HK-2 (cell line): Measurements from ENCODE around the gene ZGLP1.
"Not testable (repeated sequence)": the region's sequence is repeated elsewhere in the genome, so short reads cannot be mapped to it uniquely, and the experiment has no call there.

Experiments used
- DNase-seq: peaks from one replicate; pipeline ENCODE4 v3.0.0-alpha.2; 2018; ENCODE audit not compliant: unreplicated experiment

ZGLP1 gene

DNA sequence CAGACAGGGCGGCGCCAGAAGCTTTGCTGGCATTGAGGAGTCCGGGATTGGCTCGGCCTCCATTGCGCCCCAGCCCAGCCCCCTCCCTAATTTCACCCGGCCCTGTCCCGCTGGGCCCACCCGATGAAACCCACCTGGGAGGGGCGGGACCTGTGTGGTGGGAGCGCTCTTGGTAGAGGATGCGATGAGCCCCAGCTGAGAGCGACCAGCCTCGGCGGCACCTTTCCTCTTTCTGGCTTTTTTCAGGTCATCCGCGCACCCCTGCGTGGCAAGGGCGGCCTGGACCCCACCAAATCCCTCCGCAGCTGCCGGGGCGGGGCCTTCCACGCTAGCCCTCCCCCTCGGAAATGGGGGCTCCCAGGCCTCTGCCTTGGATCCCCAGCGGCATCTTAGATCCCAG lies at the start of gene ZGLP1:
Gene ZGLP1, minus strand, starts transcription at position 393 of the 400 bp plus-strand sequence.
- DNase-seq = no peak

DNA sequence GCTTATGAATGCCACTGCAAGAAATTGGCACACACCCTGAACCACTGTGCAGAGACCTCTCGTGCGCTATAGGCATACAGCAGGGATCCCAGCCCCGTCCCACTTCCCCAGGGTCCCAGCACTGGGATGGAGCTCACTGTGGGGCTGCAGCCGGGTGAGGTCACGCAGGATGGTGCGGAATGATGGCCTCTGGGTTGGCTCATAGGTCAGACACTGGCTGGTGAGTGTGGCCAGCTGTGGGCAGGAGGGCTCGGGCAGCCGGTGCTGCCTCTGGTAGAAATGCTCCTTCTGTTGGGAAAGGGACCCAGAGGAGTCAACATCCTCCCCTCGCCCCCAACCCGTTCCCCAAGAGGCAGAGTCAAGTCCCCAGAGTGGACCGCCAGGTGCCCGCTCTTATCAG lies 46.8 kb upstream of the ZGLP1 start:
- DNase-seq = no peak

DNA sequence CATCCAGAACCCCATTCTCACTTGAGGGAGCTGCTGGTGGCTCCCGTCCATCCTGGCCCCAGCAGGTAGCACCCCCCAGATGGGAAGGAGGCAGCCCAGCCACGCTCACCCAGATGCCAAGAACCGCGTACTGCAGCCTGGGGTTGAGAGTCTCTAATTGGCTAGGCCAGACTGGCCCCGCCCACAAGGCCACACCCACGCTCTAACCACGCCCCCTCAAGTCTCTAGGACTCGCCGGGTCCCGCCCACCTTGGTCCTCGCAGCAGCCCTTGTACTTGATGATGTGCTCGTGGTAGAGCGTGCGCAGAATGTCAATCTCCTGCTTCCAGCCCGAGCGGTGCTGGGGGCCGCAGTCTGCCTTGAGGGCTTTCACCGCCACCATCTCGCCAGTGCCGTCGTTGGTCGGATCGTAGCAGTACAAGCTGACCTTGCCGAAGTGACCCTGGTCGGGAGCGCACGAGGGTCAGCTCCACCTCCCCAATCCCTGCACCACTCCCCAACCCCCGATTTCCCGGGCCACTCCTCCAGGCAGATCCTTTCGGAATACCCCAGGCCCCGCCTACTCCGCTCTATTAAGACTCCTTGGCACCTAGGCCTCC lies 44.3 kb upstream of the ZGLP1 start:
- DNase-seq = no peak

DNA sequence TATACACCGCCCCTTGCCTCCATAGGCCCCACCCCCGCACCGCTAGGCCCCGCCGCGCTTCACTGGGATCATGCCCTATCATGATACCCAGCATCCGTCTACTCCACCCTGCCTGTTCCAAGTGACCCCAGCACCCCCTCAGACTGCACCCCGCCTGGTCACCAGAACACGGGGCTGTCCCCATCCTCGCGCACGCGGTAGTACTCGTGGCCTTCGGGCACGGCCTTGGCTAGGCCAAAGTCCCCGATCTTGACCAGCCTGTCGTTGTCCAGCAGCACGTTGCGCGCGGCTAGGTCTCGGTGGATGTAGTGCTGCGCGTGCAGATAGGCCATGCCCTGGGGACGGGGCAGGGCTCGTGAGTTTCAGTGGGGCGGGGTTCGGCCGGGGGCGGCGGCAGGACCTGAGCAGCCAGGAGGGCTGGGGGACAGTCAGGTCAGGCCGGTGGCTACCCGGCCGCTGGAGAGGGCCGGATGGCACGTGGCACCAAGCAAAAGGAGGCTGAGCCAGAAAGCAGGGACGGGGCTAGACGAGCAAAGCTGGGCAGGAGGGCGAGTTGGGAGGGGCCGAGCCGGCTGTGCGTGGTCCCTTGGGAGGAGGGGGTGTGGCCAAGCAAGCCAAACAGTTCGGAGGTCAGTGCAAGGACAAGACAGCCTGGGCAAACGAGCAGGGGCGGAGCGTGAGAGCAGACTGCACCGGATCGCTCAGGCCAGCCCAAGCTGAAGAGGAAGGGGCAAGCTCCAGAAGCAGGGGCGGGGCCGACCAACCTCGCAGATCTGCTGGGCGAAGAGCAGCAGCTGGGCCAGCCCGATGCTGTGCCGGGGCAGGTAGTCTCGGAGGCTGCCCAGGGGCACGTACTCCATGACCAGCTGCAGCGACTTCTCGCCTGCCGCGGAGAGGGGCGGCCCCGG lies 43.4 kb upstream of the ZGLP1 start:
- no peak for DNase-seq

DNA sequence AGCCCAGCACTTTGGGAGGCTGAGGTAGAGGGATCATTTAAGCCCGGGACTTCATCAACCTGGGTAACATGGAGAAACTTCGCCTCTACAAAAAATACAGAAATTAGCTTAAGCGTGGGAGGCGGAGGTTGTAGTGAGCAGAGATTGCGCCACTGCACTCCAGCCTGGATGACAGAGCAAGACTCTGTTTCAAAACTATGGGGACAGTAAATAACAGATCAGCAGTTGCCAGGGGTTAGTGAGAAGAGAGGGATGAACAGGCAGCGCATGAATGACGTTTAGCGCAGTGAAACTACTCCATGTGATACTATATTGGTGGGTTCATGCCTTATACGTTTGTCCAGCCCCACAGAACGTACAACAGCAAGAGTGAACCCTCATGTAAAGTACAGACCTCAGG lies 36.9 kb upstream of the ZGLP1 start:
- DNase-seq = no peak

DNA sequence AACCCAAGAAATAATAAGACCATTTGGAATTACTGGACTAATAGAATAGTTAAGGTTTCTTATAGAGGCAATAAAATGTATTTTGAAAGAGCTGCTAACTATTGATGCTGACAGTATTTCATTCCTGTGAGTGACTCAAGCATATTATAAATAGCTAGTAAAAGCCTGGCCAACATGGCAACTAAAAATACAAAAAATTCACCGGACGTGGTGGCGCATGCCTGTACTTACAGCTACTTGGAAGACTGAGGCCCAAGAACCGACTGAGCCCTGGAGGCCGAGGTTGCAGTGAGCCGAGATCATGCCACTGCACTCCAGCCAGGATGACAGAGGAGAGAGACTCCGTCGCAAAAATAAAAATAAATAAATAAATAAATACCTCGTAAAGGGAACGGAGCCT lies 35.2 kb upstream of the ZGLP1 start:
- DNase-seq = no peak

DNA sequence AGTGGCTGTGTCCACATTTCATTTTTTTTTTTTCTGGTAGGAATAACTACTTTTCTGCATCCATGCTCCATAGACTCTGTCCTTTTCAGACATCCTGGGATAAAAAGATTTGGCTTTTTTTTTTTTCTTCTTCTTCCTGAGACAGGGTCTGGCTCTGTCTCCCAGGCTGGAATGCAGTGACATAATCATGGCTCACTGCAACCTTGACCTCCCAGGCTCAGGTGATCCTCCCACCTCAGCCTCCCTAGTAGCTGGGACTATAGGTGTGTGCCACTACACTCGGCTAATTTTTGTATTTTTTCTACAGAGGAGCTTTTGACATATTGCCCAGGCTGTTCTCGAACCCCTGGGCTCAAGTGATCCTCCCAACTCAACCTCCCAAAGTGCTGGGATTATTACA lies 33.9 kb upstream of the ZGLP1 start:
- no peak for DNase-seq

DNA sequence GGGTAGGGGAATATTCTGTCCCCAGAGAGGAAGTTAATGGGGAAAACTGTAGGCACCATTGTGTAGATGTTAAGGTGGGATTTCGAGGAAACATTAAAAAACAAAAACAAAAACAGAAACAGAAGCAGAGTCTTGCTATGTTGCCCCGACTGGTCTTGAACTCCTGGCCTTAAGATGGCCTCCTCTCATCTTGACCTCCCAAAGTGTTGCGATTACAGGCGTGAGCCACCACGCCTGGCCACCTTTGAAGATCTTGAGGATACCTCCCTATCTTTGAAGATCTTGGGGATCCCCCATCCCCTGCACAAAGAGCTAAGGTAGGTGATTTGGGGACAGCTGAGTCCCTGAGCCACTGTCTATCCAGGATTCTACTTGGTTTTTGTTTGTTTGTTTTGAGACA lies 30.4 kb upstream of the ZGLP1 start:
- no peak for DNase-seq

DNA sequence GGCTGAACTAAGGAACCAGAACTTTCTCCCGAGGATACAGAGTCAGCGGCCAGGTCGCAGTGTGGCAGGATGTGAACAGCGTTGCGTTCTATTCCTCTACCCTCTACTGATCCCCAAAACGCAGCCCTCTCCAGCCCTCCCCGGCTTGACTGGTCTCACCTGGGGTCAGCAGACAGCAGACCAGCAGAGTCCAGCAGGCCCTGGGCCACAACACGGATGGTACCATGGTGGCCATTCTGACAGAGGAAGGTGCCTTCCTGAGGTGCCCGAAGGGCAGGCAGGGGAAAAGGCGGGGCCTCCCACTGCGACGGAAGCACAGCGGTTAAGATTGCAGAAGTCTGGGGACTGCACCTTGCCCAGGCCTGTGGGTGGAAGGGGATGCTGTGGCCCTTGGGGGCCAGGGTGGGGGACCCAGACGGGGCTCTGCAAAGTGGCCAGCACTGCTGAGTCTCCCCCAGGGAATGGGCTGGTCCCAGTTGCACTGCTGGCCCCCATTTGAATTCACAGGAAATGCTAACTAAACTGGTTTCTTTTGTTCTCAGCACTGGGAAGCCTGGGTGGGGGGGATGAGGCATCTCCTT lies 29.9 kb upstream of the ZGLP1 start, which contains the start of gene ICAM3:
Gene ICAM3, minus strand, starts transcription at position 245 of the 581 bp plus-strand sequence. Its CDS starts 10 bp downstream, at position 235.
- no peak for DNase-seq

DNA sequence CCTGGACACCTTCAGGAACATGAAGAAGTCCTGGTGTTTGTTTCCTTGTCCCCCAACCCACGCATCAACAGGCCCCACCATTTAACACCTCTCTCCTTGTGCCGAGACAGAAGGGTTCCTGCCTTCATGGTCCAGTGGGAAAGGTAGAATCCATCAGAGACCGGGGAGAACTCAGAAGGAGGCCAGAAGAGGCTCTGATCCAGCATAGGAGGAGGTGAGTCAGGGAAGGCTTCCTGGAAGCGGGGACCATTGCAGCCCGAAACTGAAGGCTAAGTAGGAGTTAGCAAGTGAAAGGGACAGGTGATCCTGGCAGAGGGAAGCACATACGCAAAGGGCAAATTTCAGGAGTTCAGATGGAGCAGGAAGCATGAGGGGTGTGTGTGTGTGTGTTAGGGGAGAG lies 29.3 kb upstream of the ZGLP1 start:
- DNase-seq = no peak

DNA sequence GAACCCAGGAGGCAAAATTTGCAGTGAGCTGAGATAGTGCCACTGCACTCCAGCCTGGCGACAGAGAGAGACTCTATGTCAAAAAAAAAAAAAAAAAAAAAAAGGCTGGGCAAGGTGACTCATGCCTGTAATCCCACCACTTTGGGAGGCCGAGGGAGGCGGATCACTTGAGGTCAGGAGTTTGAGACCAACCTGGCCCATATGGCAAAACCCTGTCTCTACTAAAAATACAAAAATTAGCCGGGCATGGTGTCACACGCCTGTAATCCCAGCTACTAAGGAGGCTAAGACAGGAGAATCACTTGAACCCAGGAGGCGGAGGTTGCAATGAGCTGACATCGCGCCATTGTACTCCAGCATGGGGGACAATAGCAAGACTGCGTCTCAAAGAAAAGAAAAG lies 27.1 kb upstream of the ZGLP1 start:
- DNase-seq = not testable (repeated sequence)

DNA sequence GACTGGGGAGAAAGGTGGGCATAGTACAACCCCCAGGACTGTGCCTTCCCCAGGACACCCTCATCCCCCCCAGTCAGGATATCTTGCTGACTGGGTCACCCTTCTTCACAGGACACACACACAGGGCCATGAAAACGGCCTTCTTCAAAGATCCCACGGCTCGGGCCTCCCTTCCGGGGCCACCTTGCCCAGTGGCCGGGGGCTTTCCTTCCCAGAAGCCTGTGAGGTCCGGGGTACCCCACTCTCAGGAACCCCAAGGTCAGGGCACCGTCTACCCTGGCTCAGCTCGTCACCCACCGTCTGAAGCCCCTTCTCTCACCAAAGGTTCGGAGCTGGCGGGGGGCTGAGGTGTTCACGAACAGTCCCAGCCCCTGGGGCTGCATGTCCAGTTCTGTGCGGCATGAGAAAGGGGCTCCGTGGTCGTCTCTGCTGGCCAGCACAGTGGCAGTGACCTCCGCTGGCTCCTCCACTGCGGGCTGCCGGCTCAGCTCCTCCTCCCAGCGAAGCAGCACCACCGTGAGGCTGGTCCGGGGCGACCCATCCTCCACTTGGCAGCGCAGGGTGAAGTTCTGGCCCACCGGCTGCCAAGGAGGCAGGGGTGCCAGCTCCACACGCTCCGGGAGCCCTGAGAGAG lies 25.9 kb upstream of the ZGLP1 start:
- DNase-seq = no peak

DNA sequence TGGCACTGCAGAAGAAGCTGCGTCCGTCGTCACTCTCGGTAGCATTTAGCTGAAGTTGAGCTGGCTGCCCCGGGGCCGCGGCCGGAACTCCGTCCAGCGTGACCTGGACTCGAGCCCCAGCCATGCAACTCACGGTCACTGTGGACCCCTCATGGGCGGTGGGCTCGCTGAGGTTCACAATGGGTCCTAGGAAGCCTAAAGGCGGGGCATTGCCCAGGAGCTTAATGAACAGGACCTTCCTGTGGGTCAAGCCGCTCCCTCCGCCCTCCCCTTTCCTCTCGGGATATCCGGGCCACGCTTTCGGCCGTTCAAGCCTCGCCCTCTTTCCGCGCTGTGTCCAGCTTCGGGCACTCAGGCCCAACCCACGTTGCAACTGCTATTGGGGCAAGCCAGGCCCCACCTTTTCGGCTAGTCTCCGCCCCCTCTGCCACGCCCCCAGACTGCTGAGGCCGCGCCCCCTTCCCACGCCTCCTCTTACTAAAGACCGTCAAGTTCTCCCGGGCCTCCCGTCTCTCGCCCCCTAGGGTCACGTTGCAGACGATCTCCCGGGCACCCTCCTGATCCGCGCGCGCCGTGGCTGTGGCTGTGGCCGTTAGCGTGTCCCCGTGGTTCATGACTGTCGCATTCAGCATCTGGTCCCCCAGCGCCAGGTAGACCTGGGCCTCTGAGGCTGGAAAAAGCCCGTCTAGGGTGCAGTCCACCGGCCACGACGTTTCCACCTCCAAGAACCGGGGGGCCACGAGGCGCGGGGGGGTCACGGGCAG lies 25.2 kb upstream of the ZGLP1 start:
- peak; percentile 96 for DNase-seq

DNA sequence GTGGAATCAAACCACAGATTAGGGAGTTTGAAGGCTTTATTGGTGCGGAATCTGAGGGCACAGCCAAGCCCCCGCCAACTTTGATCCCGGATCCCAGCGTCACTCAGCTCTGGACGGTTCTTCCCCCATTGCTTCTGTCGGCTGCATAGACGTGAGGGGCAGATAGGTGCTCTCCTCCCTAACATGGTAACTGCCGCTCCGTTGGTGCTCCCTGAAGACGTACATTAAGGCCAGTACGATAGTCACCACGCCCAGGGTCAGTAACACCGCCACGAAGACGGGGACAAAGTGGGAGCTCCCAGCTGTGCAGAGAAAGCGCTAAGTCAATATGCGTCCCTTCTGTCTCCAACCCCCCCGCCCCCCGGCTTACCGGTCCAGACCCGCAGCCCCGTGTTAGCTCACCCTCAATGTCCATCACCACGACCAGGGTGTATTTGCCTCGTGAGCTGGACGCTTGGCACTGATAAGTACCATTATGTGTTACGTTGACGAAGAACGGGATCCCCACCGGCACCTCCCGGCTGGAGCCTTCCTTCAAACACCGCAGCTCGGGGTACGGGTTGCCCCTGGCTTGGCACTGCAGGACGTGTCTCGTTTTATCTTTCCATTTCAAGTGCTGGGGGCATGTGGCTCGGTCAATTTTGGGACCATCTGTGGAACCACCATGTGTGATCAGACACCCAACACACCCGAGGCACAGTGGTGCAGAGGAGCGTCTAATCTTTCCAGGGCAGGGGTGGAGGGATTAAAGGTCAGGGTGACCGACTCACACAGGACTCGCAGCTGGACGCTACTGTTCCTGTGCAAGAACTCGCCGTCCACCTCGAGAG lies 24.4 kb upstream of the ZGLP1 start:
- DNase-seq = no peak

DNA sequence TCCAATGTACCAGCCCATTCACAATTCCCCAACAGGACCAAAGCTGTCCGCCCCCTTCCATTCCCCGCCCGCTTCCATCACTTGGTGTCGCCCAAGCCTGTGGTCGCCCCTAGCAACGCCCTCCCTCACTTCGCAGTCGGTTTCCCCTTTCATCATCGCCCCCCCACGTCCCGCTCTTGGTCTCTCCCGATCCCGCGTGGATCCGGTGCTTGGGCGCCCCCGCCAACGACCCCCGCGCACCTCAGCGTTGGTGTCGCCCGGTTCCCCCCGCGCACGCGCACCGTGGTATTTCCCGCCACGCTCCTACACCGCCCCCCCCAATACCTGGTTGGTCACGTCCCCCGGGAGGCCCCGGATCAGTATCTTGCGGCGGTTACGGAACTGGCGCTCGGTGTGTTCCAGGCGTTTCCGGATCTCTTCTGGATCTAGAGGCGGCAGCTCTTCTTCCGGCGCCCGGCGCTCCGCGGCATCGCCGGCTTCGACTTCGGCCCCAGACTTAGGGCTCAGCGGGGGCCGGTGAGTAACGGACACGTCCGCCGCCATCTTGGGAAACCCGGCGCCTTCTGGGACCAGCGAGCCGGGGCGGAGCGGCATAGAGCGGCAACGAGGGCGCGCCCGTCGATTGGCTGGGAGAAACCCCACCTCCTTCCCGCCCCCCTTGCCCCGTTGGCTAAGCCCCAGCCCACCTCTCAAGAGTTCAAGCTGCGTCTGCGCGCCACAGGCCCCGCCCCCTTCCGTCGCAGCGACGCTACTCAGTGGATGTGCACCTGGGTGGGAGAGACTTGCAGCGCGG lies 23.5 kb upstream of the ZGLP1 start, which contains the start of gene RAVER1:
Gene RAVER1, minus strand, starts transcription at position 565 of the 793 bp plus-strand sequence. Its CDS starts 22 bp downstream, at position 543.
- DNase-seq = peak; percentile 97

DNA sequence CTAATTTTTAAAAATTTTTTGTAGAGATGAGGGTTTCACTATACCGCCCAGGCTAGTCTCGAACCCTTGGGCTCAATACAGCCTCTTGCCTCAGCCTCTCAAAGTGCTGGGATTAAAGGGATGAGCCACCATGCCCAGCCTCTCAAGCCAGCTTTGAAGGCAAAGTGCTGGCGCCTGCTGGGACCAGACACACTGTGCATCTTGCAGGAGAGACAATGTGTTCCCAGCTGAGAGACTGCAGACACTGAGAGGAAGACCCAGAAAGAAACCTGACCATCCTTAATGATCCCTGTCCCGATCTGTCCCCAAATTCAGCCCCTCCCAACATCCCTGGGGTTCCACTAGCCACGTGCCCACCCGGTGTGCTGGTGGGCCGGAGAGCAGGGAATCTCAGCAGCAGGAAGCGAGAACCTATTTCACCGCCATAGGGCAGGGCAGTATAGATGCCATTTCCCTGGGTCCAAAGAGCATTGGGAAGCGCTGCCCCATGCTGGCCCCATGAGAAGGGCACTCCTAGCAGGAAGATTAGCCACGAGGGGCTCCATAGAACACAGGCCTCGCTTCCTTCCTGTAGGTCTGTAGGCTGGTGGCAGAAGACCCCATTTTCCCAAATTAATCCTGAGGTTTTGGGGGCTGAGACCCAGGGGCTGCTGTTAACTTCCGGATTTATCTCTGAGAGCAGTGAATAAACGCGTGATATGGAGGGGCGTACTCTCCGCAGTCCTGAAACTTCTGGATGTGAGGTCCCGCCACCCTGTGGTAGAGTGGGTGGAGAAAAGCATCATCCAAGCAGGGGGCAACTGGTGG lies 22.7 kb upstream of the ZGLP1 start:
- no peak for DNase-seq

DNA sequence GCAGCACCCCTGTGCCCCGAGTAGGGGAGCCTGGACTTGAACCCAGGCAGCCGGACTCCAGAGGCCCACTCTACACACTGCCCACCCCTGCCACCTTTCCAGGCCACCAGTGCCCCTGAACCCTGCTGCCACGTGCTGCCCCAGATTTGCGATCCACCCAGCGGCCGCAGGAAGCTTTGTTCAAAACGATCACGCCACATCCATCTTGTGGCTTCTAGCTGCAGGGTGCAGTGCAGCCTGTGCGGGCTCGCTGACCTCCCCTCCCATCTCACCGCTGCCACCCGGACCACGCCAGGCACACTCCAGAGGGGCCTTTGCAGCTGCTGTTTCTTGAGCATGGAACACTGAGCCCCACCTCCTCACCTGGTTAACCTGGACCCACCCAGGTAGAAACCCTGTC lies 19.9 kb upstream of the ZGLP1 start:
- no peak for DNase-seq

DNA sequence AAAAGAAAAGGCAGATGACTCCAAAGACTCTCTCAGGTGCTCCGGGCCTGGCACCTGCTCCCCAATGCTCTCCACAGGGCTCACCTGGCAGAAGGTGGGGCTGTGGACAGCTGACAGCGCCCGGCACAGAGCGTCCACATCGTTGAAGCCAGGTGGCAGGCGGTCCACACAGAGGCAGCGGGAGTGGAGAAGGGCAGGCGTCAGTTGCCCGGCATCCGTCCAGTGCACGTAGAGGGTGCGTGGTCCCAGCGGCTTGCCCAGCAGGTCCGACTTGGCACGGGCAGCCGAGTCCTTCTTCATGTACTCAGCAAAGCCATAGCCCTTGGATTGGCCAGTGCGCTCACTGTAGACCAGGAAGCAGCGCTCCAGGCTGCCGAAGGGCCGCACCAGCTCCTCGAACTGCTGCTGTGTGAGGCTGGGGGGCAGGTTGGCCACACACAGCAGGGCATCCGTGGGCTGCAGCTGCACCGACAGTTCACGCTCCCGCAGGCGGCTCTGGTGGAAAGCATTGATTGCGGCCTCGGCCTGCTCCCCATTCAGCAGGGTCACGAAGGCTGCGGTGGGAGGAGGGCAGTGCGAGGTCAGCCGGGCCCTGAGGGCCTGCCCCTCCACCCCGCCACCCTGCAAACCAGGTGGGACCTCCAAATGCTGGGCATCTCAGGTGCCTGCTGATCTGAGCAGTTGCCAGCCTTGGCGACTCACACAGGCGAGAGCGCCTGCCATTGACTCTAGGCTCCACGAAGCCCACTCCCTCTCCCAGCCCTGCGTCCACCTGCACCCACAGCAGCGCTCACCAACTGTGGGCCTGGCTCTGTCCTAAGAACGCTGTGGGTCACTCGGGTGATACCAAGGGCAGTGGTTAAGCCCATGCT lies 19.2 kb upstream of the ZGLP1 start:
- no peak for DNase-seq
